DMS79 treated with DMSO at 0.1 percent for 48 hours (cell line): ENCODE measurements around the gene FAM9C.
"Not testable (repeated sequence)": the region's sequence is repeated elsewhere in the genome, so short reads cannot be mapped to it uniquely, and the experiment has no call there.

Source experiments
- DNase-seq: peaks from one replicate; lab custom pipeline; 2025; lab: John Stamatoyannopoulos, UW

Gene FAM9C

DNA sequence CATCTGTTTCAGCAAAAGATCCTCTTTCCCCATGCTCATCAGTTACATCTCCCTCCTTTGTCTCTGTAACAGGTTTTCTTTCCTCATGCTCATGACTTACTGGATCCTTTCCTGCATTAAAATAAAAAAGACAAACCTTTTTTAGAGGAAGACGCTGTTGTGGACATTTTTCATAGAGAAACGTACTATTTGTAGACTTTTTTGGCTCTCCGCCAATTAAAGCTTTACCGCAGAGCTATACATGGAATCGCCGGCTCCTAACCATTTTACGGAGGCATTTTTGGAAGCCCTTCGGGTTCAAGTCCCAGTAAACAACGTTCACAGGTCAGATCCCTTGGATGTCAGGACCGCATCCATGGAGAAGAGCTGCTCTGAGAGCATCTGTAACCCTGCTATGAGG, 1.3 kb downstream of the FAM9C start:
- no peak for DNase-seq

DNA sequence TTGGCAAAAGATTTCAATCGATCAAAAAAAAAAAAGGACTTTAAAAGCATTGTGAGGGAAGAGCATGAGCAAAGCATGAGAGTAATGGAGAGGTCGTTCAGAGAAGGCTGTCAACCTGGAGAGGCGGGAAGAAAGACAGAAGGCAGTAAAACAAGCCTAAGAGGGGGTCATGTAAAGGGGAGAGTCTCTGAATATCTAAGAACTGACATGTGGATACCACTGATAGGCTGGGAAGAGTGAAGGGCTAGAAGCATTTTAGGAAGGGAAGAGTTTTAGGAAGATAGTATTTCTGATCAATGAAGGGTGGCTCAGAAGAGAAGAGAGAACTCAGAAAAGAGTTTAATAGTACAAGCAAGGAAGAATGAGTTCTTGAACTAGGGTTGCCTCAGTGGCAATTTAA, 7.5 kb downstream of the FAM9C start:
- DNase-seq, result no peak

- no peak for DNase-seq
Observed at GRCh38 chrX:13033193-13033592, 11.2 kb downstream of the FAM9C start.

DNA sequence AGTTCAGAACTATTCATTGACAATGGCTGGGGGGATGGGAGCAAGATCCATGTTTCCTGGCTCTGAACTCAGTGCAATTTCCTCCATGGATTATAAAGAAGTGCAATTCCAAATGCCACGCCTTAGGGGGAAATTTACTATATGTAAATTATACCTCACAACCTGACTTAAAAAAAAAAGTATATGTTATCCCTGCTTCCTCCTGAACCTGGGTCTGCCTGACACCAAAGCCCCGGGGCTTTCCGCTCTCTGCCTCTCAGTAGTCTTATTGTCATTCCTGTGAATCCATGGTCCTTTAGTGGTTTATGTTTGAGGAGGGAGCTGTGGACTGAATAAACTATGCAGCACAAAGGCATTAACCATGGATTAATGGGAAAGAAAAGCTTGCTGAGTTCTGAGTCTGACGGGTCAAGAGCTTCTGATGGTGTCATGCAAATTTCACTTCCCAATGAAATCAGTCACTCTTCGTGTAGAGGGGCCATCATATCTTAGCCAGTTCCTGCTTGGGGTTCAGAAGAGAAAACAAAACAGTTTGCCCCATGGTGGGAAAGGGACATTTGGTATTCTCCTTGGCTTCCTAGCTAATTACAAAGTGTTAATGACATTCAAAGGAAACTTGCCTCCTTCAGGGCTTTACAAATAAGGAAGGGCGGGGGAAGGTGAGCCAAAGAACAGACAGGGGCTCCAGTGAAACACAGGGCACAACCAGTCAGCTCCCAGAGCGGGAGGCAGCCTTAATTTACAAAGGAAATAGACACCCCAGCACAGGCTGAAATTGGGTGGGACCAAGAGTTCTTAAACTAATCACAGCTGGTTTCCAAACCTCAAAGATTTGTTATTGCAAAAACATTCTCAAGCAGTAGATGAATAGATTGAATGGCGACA, 14.3 kb downstream of the FAM9C start:
- no peak for DNase-seq

DNA sequence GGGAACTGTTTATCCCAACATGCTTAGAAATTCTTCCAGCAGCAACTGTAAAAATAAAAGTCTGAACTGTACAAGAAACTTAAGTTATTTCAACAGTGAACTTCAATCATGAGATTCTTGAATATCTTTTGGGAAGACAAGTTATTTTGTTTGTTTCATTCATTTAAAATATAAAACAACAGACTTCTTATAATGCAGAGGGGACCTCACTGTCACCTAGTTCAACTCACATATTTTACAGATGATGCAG, 14.9 kb downstream of the FAM9C start:
- DNase-seq, result no peak

DNA sequence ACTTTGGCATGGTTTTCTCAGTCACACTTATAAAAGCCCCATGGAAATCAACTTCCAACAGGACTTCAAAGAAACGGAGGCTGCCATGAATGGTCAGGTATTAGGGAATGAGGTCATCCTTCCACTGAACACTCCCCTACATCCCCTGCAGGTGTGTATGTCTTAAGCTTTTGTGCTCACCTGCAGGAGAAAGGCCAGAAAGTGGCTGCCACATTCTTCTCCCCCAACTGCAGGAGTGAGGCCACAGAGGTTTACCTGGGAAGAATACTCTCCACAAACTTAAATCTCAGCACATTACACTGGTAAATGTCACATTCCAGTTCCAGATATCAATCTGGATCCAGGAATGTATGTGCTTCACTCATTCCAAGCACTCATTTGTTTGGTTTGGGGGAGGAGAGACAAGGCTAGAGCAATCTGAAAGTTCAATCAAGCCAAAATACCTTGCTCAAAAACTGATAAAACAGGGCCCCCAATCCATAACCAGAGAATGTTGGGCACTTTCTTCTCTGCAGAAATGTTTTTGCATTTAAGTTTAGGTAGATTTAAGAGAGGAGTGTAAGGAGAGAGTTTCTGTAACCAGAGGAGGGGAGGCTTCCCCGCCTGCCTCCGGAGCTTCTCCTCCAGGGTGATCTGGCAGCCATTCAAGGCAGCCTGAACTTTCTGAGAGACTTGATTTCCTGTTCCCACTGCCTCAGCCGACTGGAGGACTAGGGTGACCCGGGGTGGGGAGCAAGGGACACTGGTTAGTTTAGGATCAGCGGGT, 15.4 kb downstream of the FAM9C start:
- no peak for DNase-seq

GRCh38 chrX:13026877-13027652, 17.4 kb downstream of the FAM9C start:
- no peak for DNase-seq

- no peak for DNase-seq
Observed at GRCh38 chrX:13024986-13025385, 19.4 kb downstream of the FAM9C start.

GRCh38 chrX:13023979-13024378, 20.4 kb downstream of the FAM9C start:
- DNase-seq, result no peak

DNA sequence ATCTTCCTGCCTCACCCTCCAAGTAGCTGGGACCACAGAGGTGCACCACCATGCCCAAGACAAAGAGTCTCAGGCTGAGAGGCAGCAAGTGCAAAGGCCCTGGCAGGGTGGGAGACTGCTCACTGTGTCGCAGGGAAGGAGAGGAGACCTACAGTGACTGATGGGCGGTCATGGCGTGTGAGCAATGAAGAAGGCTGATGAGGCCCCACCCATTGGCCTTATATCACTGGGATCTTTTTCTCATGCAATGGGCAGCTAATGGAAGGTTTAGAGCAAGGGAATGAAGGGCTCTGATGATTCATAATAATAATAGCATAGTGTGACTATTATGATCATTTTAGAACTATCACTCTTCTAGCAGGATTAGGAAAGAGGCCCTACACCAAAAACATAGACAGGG, 20.9 kb downstream of the FAM9C start:
- no peak for DNase-seq

DNA sequence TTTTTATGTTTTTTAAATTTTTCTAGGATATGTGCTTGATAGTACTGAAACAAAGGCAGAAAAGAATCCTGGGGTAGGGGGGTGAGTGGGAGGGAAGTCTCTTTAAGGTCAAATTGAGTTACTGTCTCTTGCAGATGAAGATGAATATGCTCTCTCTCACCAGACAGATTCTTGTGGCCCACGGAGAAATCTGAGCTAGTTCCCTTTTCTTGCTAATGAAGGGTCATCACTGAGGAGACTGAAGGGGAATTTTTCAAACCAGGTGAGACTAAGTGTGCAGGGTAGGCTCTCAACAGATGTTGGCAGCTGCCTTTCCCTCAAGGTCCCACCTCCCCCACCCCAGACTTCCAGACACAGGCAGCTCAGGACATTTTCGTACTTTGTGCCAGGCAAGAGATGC, 21.5 kb downstream of the FAM9C start:
- DNase-seq, result no peak

DNA sequence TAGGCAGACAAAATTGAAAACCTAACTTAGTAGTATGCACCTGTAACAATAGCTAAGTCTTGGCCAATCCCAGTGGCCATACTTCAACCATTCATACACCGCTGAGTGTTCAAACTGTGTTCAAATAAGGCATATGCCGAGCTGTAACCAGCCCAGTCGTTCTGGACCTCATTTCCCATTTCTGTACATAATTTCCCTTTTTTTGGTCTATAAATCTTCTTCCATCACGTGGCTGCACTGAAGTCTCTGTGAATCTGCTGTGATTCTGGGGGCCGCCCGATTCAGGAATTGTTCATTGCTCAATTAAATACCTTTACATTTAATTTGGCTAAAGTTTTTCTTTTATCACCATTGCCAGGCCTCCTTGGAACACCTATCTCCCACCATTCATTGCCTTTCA, 27.7 kb downstream of the FAM9C start:
- not testable (repeated sequence) for DNase-seq

DNA sequence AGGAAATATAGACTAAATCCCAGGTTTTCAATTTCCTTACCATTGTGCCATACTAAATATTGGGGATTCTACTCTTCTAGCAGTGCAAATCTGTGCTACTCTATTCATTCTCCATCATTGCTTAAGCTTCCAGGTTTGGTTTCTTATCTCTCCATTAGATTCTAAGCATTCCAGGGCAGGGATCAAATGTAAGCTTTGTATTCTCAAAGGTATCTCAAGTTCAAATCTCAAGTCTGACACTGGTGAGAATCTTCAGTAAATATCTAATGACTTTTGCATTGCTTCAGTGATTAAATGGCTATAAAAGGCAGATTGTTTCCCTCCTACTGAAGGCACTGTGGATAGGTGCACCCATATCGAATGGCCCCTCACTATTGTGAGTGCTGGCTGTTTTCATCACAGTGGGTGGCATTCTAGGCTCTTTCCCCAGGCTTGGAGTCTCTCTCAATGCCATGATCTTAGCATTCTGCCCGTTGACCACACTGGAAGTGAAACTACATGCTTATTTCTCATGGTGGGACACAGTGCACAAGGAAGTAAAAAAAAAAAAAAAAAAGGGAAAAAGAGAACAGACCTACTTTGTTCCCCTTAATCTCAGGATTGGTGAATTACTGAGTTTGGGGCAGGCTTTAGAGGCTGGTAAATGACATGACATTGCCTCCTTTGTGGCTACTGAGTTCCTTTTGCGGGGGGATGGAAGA, 28.7 kb downstream of the FAM9C start:
- no peak for DNase-seq

DNA sequence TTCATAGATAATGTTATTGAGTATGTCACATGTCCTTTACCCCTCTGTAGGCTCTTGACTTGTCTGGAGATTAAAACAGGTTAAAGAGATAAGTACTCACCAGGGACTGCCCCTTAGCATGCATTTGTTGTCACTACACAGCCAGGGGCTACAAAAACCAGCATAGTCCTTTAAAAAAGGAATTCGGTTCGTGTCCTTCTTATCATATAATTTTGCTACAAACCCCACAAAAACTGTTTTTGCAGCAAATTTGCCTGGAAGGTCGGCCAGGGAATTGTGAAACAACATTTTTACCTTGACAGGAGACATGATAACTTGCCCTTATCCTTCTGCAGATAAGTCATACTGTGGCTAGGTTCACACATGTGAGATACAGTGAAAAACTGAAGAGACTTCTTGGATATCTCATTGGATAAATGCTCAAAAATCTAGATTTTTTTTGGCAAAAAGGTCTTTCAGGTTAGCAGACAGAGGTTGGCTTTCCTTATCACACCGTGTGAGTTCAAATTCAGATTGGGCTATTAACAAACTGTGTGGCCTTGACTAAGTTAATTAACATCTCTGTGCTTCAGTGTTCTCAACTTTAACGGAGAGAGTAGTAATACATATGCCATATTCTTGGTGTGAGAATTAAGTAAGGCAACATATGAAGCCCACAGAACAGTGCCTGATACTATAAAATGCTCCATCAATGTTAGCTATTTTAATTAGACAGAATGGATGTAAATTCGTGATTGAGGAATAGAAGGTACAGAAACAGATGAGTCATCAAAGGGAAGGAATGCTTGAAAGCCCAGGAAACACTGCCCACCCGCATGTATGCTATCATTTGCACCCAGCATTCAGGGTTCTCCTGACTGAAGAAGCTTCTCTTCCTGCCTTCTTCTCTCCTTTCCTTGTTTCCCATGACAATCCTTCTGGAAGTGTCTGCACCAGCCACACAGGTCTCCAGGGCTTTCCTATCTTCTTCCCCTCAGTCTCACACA, 30.0 kb downstream of the FAM9C start:
- DNase-seq, result no peak

DNA sequence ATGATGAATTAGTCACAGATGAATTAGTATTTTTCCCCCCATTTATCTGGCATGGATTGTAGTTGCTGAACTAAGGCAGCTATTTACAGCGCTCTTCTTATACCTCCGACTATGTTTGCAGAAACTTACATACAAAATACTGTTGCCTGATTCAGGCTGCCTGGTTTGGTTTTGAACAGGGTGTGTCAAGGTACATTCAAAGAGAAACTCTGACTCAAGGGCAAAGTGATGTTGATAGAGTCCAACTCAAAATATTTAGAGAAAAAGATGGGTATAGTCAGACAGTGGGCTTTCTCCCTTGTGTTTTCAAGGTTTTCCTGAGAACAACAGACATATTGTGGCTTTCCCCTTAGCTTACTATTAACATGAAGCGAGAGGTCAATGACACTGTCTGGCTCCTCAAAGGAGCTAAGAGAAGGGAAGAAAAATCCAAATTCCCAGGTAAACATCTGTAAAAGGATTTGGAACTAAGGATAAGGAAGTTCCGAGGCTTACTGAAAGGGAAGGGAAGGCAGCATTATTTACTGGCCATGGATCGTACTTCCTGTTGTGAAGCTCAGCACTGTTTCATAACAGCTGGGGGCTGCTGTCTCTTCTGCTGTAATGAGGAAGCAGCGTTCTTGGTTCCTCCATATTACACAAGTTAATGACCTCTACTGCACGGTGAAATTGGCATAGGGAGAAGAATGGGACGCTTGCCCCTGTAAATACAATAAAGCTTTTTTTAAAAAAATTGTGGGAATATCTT, 30.9 kb downstream of the FAM9C start:
- DNase-seq, result no peak

DNA sequence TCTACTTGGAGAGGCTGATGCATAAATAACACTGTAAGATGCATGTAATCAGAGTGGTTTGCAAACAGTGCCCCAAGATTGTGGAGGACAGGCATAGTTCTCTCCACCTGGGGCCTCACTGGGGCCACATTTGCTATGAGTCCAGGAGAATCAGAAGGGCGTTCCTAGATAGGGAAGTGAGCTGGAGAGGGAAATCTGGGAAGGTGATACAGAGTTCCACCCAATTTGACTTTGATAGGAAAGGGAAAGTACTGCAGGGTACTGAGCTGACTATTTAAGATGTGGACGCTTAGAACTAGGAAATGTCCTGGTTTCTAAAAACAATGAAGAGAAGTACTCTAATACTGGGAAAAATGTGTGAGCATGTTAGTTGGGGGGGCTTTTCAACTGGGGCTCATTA, 33.9 kb downstream of the FAM9C start:
- no peak for DNase-seq

GRCh38 chrX:13009844-13010243, 34.6 kb downstream of the FAM9C start:
- DNase-seq, result no peak

GRCh38 chrX:13009273-13009672, 35.1 kb downstream of the FAM9C start:
- DNase-seq, result peak; percentile 9

DNA sequence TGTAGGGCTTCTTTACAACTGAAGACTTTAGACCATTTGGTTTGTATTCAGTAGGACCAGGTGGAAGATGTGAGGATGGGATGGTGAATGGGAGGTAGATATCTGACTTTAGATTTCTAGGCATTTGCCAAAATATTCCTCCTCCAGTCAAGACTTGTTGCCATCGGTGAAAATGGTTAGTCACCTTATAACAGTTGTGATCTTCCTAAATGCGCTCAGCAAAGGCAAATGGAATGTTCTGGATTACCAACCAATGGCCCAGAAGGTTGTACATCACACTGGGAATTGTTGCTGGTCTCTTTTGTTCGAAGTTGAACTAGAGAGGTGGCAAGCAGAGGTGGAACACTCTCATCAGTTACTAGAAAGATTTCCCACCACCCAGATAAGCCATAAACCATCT, 35.6 kb downstream of the FAM9C start:
- no peak for DNase-seq

GRCh38 chrX:13008189-13008533, 36.3 kb downstream of the FAM9C start:
- DNase-seq, result no peak
